ENCODE data around the gene LRRC57. TPM values are rescaled to one million over a fixed set of nuclear protein-coding genes. Genes with fewer than 3 reads are reported as not detected.

The LRRC57 gene
- total RNA-seq, 1 experiment from 2014 or later, result 16.6 TPM

- intact Hi-C loops (cut with micrococcal nuclease), result no loop called here
- BruUV-seq (replicated peaks), result no TSS peak
- Histone ChIP-seq H4K20me1 (ENCODE audit: insufficient read depth) (no peaks in the 10 kb centered on the region), H3K27ac (ENCODE audit: low read depth, low read length) (no peak overlapping the region), H3K9me2 (ENCODE audit: insufficient read depth) (no peaks in the 10 kb centered on the region), H3K9ac (ENCODE audit: low read length) (no peak overlapping the region), H3K27me3 (ENCODE audit: insufficient read depth, low read length) (no peaks in the 10 kb centered on the region), H3K4me3 (replicated peaks in 1 of 2; ENCODE audit: low read depth in 1 of 2, low read length in 2 of 2) (no peak overlapping the region), H3K4me1 (ENCODE audit: control insufficient read depth in 1 of 2, insufficient read depth in 2 of 2, low read length in 2 of 2) (peaks cover 7 to 17% of the 10 kb centered on the region in 2 experiments), H3K4me2 (ENCODE audit: low read length) (no peak overlapping the region), H2AFZ (ENCODE audit: low read depth, low read length, poor library complexity, severe bottlenecking) (no peak overlapping the region), H3K79me2 (ENCODE audit: insufficient read depth, low read length) (peaks cover 4% of the 10 kb centered on the region; the same call in 1 of the 2 replicates), H3K36me3 (ENCODE audit: control insufficient read depth in 1 of 2, insufficient read depth in 2 of 2, low read length in 2 of 2) (no peaks in the 10 kb centered on the region), H3K9me3 (ENCODE audit: control insufficient read depth in 1 of 2, insufficient read depth in 1 of 2, low read depth in 1 of 2, low read length in 2 of 2) (no peaks in the 10 kb centered on the region)
- TF ChIP-seq SRF (IDR thresholded peaks at IDR 0.05; ENCODE audit: low read depth) (no peak), YY1 (IDR thresholded peaks at IDR 0.05; ENCODE audit: extremely low read depth, insufficient replicate concordance, low read depth, low read length) (no peak)
- ChIA-PET RAD21 (ENCODE audit: low non-redundant PET in 1 of 2, low total read pairs in 2 of 2, uncharacterized antibody in 2 of 2, unreplicated experiment in 2 of 2) (no interaction called here), CTCF (no interaction called here), POLR2A (interaction anchor here (0.9 to 1.0 kb wide), 2 partner anchors 9 kb away, joined by 3 read pairs; partner anchors contain the start of gene STARD9)
- DNase-seq (ENCODE audit: low read depth, low spot score) (no peak), ATAC-seq (no peak)
Observed at GRCh38 chr15:42584031-42584765, 35.6 kb upstream of the LRRC57 start.

- no TSS peak for BruUV-seq (replicated peaks)
- no peak overlapping the region for H3K27ac ChIP-seq (ENCODE audit: low read depth, low read length)
- ATAC-seq (no peak), DNase-seq (ENCODE audit: low read depth, low spot score) (no peak)
- no peak overlapping the region for H3K9ac ChIP-seq (ENCODE audit: low read length)
- H4K20me1 ChIP-seq (ENCODE audit: insufficient read depth), result no peaks in the 10 kb centered on the region
- TF ChIP-seq JUND (IDR thresholded peaks at IDR 0.05) (no peak), CTCF (IDR thresholded peaks at IDR 0.05 in 2 of 3, conservative IDR thresholded peaks at IDR 0.05 in 1 of 3; ENCODE audit: borderline replicate concordance in 1 of 3, insufficient read depth in 1 of 3, low read depth in 2 of 3, low read length in 2 of 3) (no peak), ELF1 (IDR thresholded peaks at IDR 0.05; ENCODE audit: borderline replicate concordance, low read depth) (no peak), POLR2AphosphoS5 (IDR thresholded peaks at IDR 0.05; ENCODE audit: low read depth, low read length) (no peak), ATF3 (IDR thresholded peaks at IDR 0.05) (no peak), POLR2A (IDR thresholded peaks at IDR 0.05; ENCODE audit: borderline replicate concordance, extremely low read depth, insufficient read depth, insufficient read length) (no peak), YY1 (IDR thresholded peaks at IDR 0.05; ENCODE audit: extremely low read depth, insufficient replicate concordance, low read depth, low read length) (no peak), ZNF274 (IDR thresholded peaks at IDR 0.05; ENCODE audit: low read depth, low read length) (no peak), EZH2 (IDR thresholded peaks at IDR 0.05) (no peak), CBX3 (IDR thresholded peaks at IDR 0.05; ENCODE audit: low read depth) (no peak), EZH2phosphoT487 (IDR thresholded peaks at IDR 0.05; ENCODE audit: borderline replicate concordance) (no peak)
- H3K9me3 ChIP-seq (ENCODE audit: control insufficient read depth in 1 of 2, insufficient read depth in 1 of 2, low read depth in 1 of 2, low read length in 2 of 2), result no peaks in the 10 kb centered on the region
- H3K4me2 ChIP-seq (ENCODE audit: low read length), result no peak overlapping the region; the same call in 1 of the 2 replicates
- H3K4me1 ChIP-seq (ENCODE audit: control insufficient read depth in 1 of 2, insufficient read depth in 2 of 2, low read length in 2 of 2), result peaks cover 7 to 15% of the 10 kb centered on the region in 2 experiments
- intact Hi-C loops (cut with micrococcal nuclease), result no loop called here
- ChIA-PET POLR2A (interaction anchor here (2.4 kb wide), 1 partner anchor 9 kb away, joined by 8 read pairs; no protein-coding TSS in a partner anchor), RAD21 (ENCODE audit: low non-redundant PET in 1 of 2, low total read pairs in 2 of 2, uncharacterized antibody in 2 of 2, unreplicated experiment in 2 of 2) (interaction anchor here in 1 of 2 experiments (0.5 kb wide), 1 partner anchor 68 kb away, joined by 4 read pairs; no protein-coding TSS in a partner anchor), CTCF (interaction anchor here (0.8 kb wide), 1 partner anchor 9 kb away, joined by 3 read pairs; no protein-coding TSS in a partner anchor)
- no peak overlapping the region for H2AFZ ChIP-seq (ENCODE audit: low read depth, low read length, poor library complexity, severe bottlenecking)
- H3K9me2 ChIP-seq (ENCODE audit: insufficient read depth), result no peaks in the 10 kb centered on the region
- H3K27me3 ChIP-seq (ENCODE audit: insufficient read depth, low read length), result no peaks in the 10 kb centered on the region
- no peak overlapping the region for H3K4me3 ChIP-seq (replicated peaks in 1 of 2; ENCODE audit: low read depth in 1 of 2, low read length in 2 of 2)
- H3K79me2 ChIP-seq (ENCODE audit: insufficient read depth, low read length), result peaks cover 4% of the 10 kb centered on the region; the same call in 1 of the 2 replicates
- no peaks in the 10 kb centered on the region for H3K36me3 ChIP-seq (ENCODE audit: control insufficient read depth in 1 of 2, insufficient read depth in 2 of 2, low read length in 2 of 2)
Observed at GRCh38 chr15:42582569-42583375, 34.2 kb upstream of the LRRC57 start.
